HG02763 (cell line): ENCODE results near the gene PNPO.
A peak's percentile ranks its signal among the peaks of the same experiment; 100 is the strongest.

Source experiments
- ATAC-seq: cut with Tn5 transposase; IDR thresholded peaks from one replicate; pipeline ENCODE4 v1.9.1; 2021; ENCODE audit warnings: mild to moderate bottlenecking, moderate library complexity; ENCODE audit not compliant: unreplicated experiment

The PNPO gene

GRCh38 chr17:47941246-47942095, at the start of gene PNPO:
TSS of gene PNPO (plus strand) at chr17:47941571. CDS start at chr17:47941676, 105 bp downstream.
- ATAC-seq = peak; percentile 94

GRCh38 chr17:47894498-47895346, 46.6 kb upstream of the PNPO start:
- ATAC-seq = no peak

GRCh38 chr17:47895347-47895855, 46.0 kb upstream of the PNPO start:
- no peak for ATAC-seq

- peak; percentile 82 for ATAC-seq
These were observed 45.3 kb upstream of the PNPO start, which contains the start of gene SP2 for GRCh38 chr17:47895856-47896671. TSS of gene SP2 (plus strand) at chr17:47896236. CDS start at chr17:47896287, 51 bp downstream.

GRCh38 chr17:47896672-47897490, 44.5 kb upstream of the PNPO start:
- no peak for ATAC-seq

- ATAC-seq = no peak
These were observed 43.8 kb upstream of the PNPO start for GRCh38 chr17:47897561-47897960.

- no peak for ATAC-seq
These were observed 43.1 kb upstream of the PNPO start for GRCh38 chr17:47898241-47898640.

- ATAC-seq = no peak
These were observed 41.7 kb upstream of the PNPO start for GRCh38 chr17:47899643-47900042.

GRCh38 chr17:47901423-47901822, 39.9 kb upstream of the PNPO start:
- ATAC-seq = no peak

- no peak for ATAC-seq
These were observed 39.2 kb upstream of the PNPO start for GRCh38 chr17:47902039-47902744.

- no peak for ATAC-seq
These were observed 36.1 kb upstream of the PNPO start for GRCh38 chr17:47905221-47905733.

- ATAC-seq = no peak
These were observed 34.9 kb upstream of the PNPO start for GRCh38 chr17:47906443-47906842.

- no peak for ATAC-seq
These were observed 33.3 kb upstream of the PNPO start for GRCh38 chr17:47907932-47908562.

- no peak for ATAC-seq
These were observed 28.3 kb upstream of the PNPO start for GRCh38 chr17:47913050-47913449.

GRCh38 chr17:47914306-47914948, 26.9 kb upstream of the PNPO start:
- no peak for ATAC-seq

- ATAC-seq = no peak
These were observed 25.5 kb upstream of the PNPO start for GRCh38 chr17:47915776-47916398.

- no peak for ATAC-seq
These were observed 24.7 kb upstream of the PNPO start for GRCh38 chr17:47916489-47917208.
